ENCODE results near the gene DDA1.
"Not testable (repeated sequence)": the region's sequence is repeated elsewhere in the genome, so short reads cannot be mapped to it uniquely, and the experiment has no call there.

Gene DDA1

GRCh38 chr19:17309198-17309964, at the start of gene DDA1:
TSS of gene DDA1 (plus strand) at chr19:17309563. CDS start at chr19:17309655, 92 bp downstream.
- peaks cover 7% of the 10 kb centered on the region for H3K36me3 ChIP-seq (ENCODE audit: control insufficient read depth, insufficient read depth, low read length)
- H3K4me1 ChIP-seq (ENCODE audit: control insufficient read depth, insufficient read depth, low read length), result peaks cover 2% of the 10 kb centered on the region
- no peaks in the 10 kb centered on the region for H3K27me3 ChIP-seq (ENCODE audit: control insufficient read depth, insufficient read depth, low read length)
- peak within 1 kb of the TSS; percentile 94 for H3K4me3 ChIP-seq (ENCODE audit: low read depth, low read length)
- H3K9me3 ChIP-seq (ENCODE audit: control insufficient read depth, insufficient read depth, low read length), result no peaks in the 10 kb centered on the region
- H3K9ac ChIP-seq (ENCODE audit: low read depth, low read length), result peak within 1 kb of the TSS; percentile 60

- Histone ChIP-seq H3K4me1 (ENCODE audit: control insufficient read depth, insufficient read depth, low read length) (peaks cover 6% of the 10 kb centered on the region), H3K36me3 (ENCODE audit: control insufficient read depth, insufficient read depth, low read length) (peaks cover 2% of the 10 kb centered on the region), H3K4me3 (ENCODE audit: low read depth, low read length) (no peak overlapping the region), H3K9ac (ENCODE audit: low read depth, low read length) (no peak overlapping the region), H3K9me3 (ENCODE audit: control insufficient read depth, insufficient read depth, low read length) (no peaks in the 10 kb centered on the region), H3K27me3 (ENCODE audit: control insufficient read depth, insufficient read depth, low read length) (no peaks in the 10 kb centered on the region)
These were observed 49.4 kb upstream of the DDA1 start for GRCh38 chr19:17259934-17260333.

DNA sequence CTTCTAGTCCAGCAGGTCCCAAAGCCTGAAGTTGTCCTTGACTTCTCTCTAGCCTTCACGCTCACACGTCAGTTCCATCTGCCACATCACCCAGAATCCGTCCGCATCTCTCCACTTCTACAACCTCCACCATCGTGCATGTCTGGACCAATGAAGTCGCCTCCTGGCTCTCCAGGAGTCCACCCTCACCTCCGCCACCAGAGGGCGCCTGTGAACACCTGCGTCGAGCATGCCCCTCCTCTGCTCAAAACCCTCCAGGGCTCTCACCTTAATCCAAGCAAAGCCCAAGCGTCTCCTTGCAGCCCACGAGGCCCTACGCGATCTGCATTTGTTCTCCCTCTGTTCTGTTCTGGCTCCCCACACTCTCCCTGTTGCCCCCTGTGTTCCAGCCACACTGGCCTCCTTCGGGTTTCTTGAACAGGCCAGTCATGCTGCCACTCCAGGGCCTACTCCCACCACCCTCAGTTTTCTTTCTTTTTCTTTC, 48.5 kb upstream of the DDA1 start:
- Histone ChIP-seq H3K4me3 (ENCODE audit: low read depth, low read length) (no peak overlapping the region), H3K9ac (ENCODE audit: low read depth, low read length) (no peak overlapping the region), H3K27me3 (ENCODE audit: control insufficient read depth, insufficient read depth, low read length) (no peaks in the 10 kb centered on the region), H3K36me3 (ENCODE audit: control insufficient read depth, insufficient read depth, low read length) (peaks cover 2% of the 10 kb centered on the region), H3K9me3 (ENCODE audit: control insufficient read depth, insufficient read depth, low read length) (no peaks in the 10 kb centered on the region), H3K4me1 (ENCODE audit: control insufficient read depth, insufficient read depth, low read length) (peaks cover 9% of the 10 kb centered on the region)

DNA sequence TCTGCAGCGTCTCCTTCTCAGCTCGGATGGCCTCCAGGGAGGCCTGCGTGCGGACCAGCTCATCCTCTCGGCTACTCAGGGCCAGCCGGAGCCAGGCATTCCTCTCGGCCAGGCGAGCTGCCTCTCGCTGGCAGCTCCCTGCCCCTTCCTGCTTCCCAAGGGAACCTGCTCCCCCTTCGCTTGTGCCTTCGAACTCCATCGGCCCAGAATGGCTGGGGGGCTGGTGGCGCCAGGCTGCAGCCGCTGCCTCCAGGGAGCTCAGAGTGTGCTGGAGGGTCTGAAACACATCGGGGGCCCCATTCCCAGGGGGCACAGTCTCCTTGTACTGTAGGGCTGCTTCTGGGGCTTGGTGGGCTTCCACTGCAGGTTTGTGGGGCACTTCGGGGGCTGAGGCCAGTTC, 46.8 kb upstream of the DDA1 start:
- Histone ChIP-seq H3K4me1 (ENCODE audit: control insufficient read depth, insufficient read depth, low read length) (peaks cover 9% of the 10 kb centered on the region), H3K27me3 (ENCODE audit: control insufficient read depth, insufficient read depth, low read length) (no peaks in the 10 kb centered on the region), H3K9ac (ENCODE audit: low read depth, low read length) (no peak overlapping the region), H3K9me3 (ENCODE audit: control insufficient read depth, insufficient read depth, low read length) (no peaks in the 10 kb centered on the region), H3K36me3 (ENCODE audit: control insufficient read depth, insufficient read depth, low read length) (peaks cover 2% of the 10 kb centered on the region), H3K4me3 (ENCODE audit: low read depth, low read length) (no peak overlapping the region)

GRCh38 chr19:17263712-17264640, 45.4 kb upstream of the DDA1 start:
- Histone ChIP-seq H3K27me3 (ENCODE audit: control insufficient read depth, insufficient read depth, low read length) (no peaks in the 10 kb centered on the region), H3K9me3 (ENCODE audit: control insufficient read depth, insufficient read depth, low read length) (no peaks in the 10 kb centered on the region), H3K4me1 (ENCODE audit: control insufficient read depth, insufficient read depth, low read length) (peaks cover 9% of the 10 kb centered on the region), H3K9ac (ENCODE audit: low read depth, low read length) (peak overlapping the region; percentile 49), H3K4me3 (ENCODE audit: low read depth, low read length) (no peak overlapping the region), H3K36me3 (ENCODE audit: control insufficient read depth, insufficient read depth, low read length) (peaks cover 2% of the 10 kb centered on the region)

- peaks cover 9% of the 10 kb centered on the region for H3K4me1 ChIP-seq (ENCODE audit: control insufficient read depth, insufficient read depth, low read length)
- H3K9ac ChIP-seq (ENCODE audit: low read depth, low read length), result peak within 1 kb of the TSS; percentile 49
- H3K4me3 ChIP-seq (ENCODE audit: low read depth, low read length), result peak within 1 kb of the TSS; percentile 13
These were observed 44.8 kb upstream of the DDA1 start, which contains the start of gene USHBP1 for GRCh38 chr19:17264641-17264979. TSS of gene USHBP1 (minus strand) at chr19:17264745. CDS start at chr19:17264299, 446 bp downstream.

DNA sequence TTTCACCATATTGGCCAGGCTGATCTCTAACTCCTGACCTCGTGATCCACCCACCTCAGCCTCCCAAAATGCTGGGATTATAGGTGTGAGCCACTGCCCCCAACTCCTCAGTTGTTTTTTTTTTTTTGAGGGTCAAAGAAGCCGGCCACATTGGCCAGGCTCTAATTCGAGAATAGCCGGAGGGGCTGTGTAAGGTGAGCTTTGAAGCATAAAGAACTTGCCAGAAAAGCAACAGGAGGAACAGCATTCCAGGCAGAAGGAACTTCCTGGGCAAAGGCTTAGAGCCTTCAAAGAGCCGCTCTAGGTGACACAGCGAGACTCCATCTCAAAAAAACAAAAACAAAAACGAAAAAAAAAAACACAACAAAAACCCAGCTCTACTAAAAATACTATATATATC, 43.3 kb upstream of the DDA1 start:
- H3K27me3 ChIP-seq (ENCODE audit: control insufficient read depth, insufficient read depth, low read length), result no peaks in the 10 kb centered on the region
- no peaks in the 10 kb centered on the region for H3K9me3 ChIP-seq (ENCODE audit: control insufficient read depth, insufficient read depth, low read length)
- H3K4me3 ChIP-seq (ENCODE audit: low read depth, low read length), result no peak overlapping the region
- H3K9ac ChIP-seq (ENCODE audit: low read depth, low read length), result no peak overlapping the region
- H3K36me3 ChIP-seq (ENCODE audit: control insufficient read depth, insufficient read depth, low read length), result peaks cover 7% of the 10 kb centered on the region
- peaks cover 9% of the 10 kb centered on the region for H3K4me1 ChIP-seq (ENCODE audit: control insufficient read depth, insufficient read depth, low read length)

More at GRCh38 chr19:17264641-17264979, 44.8 kb upstream of the DDA1 start, which contains the start of gene USHBP1:
- no peaks in the 10 kb centered on the region for H3K9me3 ChIP-seq (ENCODE audit: control insufficient read depth, insufficient read depth, low read length)
- peaks cover 3% of the 10 kb centered on the region for H3K36me3 ChIP-seq (ENCODE audit: control insufficient read depth, insufficient read depth, low read length)
- H3K27me3 ChIP-seq (ENCODE audit: control insufficient read depth, insufficient read depth, low read length), result no peaks in the 10 kb centered on the region

GRCh38 chr19:17266589-17266974, 42.8 kb upstream of the DDA1 start:
- Histone ChIP-seq H3K27me3 (ENCODE audit: control insufficient read depth, insufficient read depth, low read length) (no peaks in the 10 kb centered on the region), H3K36me3 (ENCODE audit: control insufficient read depth, insufficient read depth, low read length) (peaks cover 12% of the 10 kb centered on the region), H3K9ac (ENCODE audit: low read depth, low read length) (no peak overlapping the region), H3K4me3 (ENCODE audit: low read depth, low read length) (no peak overlapping the region), H3K9me3 (ENCODE audit: control insufficient read depth, insufficient read depth, low read length) (no peaks in the 10 kb centered on the region), H3K4me1 (ENCODE audit: control insufficient read depth, insufficient read depth, low read length) (peaks cover 9% of the 10 kb centered on the region)

GRCh38 chr19:17266975-17267788, 42.2 kb upstream of the DDA1 start, which contains the start of gene BABAM1:
TSS of gene BABAM1 (plus strand) at chr19:17267443. CDS start at chr19:17268807, 1,364 bp downstream.
- peaks cover 13% of the 10 kb centered on the region for H3K36me3 ChIP-seq (ENCODE audit: control insufficient read depth, insufficient read depth, low read length)
- peaks cover 9% of the 10 kb centered on the region for H3K4me1 ChIP-seq (ENCODE audit: control insufficient read depth, insufficient read depth, low read length)
- H3K9ac ChIP-seq (ENCODE audit: low read depth, low read length), result peak within 1 kb of the TSS; percentile 82
- H3K4me3 ChIP-seq (ENCODE audit: low read depth, low read length), result peak within 1 kb of the TSS; percentile 93
- no peaks in the 10 kb centered on the region for H3K9me3 ChIP-seq (ENCODE audit: control insufficient read depth, insufficient read depth, low read length)
- no peaks in the 10 kb centered on the region for H3K27me3 ChIP-seq (ENCODE audit: control insufficient read depth, insufficient read depth, low read length)

GRCh38 chr19:17268754-17269153, 40.6 kb upstream of the DDA1 start:
- Histone ChIP-seq H3K36me3 (ENCODE audit: control insufficient read depth, insufficient read depth, low read length) (peaks cover 13% of the 10 kb centered on the region), H3K9ac (ENCODE audit: low read depth, low read length) (no peak overlapping the region)

DNA sequence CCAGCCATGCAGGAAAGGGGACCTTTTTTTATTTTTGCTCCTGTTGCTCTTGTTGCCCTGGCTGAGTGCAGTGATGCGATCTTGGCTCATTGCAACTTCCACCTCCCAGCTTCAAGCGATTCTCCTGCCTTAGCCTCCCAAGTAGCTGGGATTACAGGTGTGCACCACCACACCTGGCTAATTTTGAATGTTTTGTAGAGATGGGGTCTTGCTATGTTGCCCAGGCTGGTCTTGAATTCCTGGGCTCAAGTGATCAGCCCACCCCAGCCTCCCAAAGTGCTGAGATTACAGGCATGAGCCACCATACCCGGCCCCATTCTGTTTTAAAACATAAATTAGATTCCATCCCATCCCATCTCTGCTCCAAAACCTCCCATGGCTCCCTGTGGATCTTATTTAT, 34.5 kb upstream of the DDA1 start:
- H3K9me3 ChIP-seq (ENCODE audit: control insufficient read depth, insufficient read depth, low read length); H3K27me3 ChIP-seq (ENCODE audit: control insufficient read depth, insufficient read depth, low read length); H3K4me3 ChIP-seq (ENCODE audit: low read depth, low read length); H3K9ac ChIP-seq (ENCODE audit: low read depth, low read length); H3K4me1 ChIP-seq (ENCODE audit: control insufficient read depth, insufficient read depth, low read length): not testable (repeated sequence)
- H3K36me3 ChIP-seq (ENCODE audit: control insufficient read depth, insufficient read depth, low read length), result peaks cover 38% of the 10 kb centered on the region

More at GRCh38 chr19:17268754-17269153, 40.6 kb upstream of the DDA1 start:
- Histone ChIP-seq H3K9me3 (ENCODE audit: control insufficient read depth, insufficient read depth, low read length) (no peaks in the 10 kb centered on the region), H3K4me3 (ENCODE audit: low read depth, low read length) (no peak overlapping the region), H3K27me3 (ENCODE audit: control insufficient read depth, insufficient read depth, low read length) (no peaks in the 10 kb centered on the region), H3K4me1 (ENCODE audit: control insufficient read depth, insufficient read depth, low read length) (peaks cover 9% of the 10 kb centered on the region)
